Liver (tissue), 9 donors: ENCODE measurements around the gene AP5Z1. TPM values are rescaled to one million over a fixed set of nuclear protein-coding genes. Genes with fewer than 3 reads are reported as not detected.

Source experiments
- DNase-seq: peaks from one replicate; pipeline ENCODE4 v3.0.0-alpha.2; 2017; ENCODE audit warnings: low spot score
- H3K27ac ChIP-seq, 2 donors: one replicate each; pipeline ENCODE4 v1.7.0; 2013; ENCODE audit warnings: inconsistent platforms in 2 of 2, low read length in 2 of 2, control low read depth in 1 of 2, low read depth in 1 of 2, mild to moderate bottlenecking in 1 of 2
- H3K27me3 ChIP-seq, 4 donors: one replicate each; pipeline versions ENCODE4 v1.6.1 to v1.7.0; 2013; ENCODE audit warnings: low read length in 3 of 4, inconsistent platforms in 1 of 4, mild to moderate bottlenecking in 1 of 4, moderate library complexity in 1 of 4; ENCODE audit not compliant: control insufficient read depth in 4 of 4, insufficient read depth in 4 of 4
- H3K36me3 ChIP-seq, 4 donors: one replicate each; pipeline versions ENCODE4 v1.6.1 to v1.7.0; 2013; ENCODE audit warnings: low read length in 3 of 4, mild to moderate bottlenecking in 3 of 4, low read depth in 1 of 4, moderate library complexity in 1 of 4; ENCODE audit not compliant: control insufficient read depth in 4 of 4, insufficient read depth in 3 of 4
- H3K4me1 ChIP-seq, 4 donors: one replicate each; pipeline versions ENCODE4 v1.6.1 to v1.7.0; 2013; ENCODE audit warnings: low read length in 3 of 4, mild to moderate bottlenecking in 3 of 4, moderate library complexity in 1 of 4; ENCODE audit not compliant: control insufficient read depth in 4 of 4, insufficient read depth in 4 of 4
- H3K4me3 ChIP-seq, 3 donors: one replicate each; pipeline versions ENCODE4 v1.6.1 to v1.7.0; 2013; ENCODE audit warnings: low read length in 3 of 3, control low read depth in 1 of 3, low read depth in 1 of 3, mild to moderate bottlenecking in 1 of 3
- H3K9ac ChIP-seq, 2 donors: one replicate each; pipeline ENCODE4 v1.7.0; 2013; ENCODE audit warnings: low read length in 2 of 2, mild to moderate bottlenecking in 2 of 2, moderate library complexity in 2 of 2, control low read depth in 1 of 2, low read depth in 1 of 2
- H3K9me3 ChIP-seq, 4 donors: one replicate each; pipeline versions ENCODE4 v1.6.1 to v1.7.0; 2013; ENCODE audit warnings: low read length in 3 of 4; ENCODE audit not compliant: control insufficient read depth in 4 of 4
- EGR1 ChIP-seq, 2 donors: IDR thresholded peaks; 2 replicates each; pipeline ENCODE4 v1.6.1; 2016 to 2018; ENCODE audit warnings: antibody characterized with exemption in 2 of 2, low read depth in 2 of 2
- FOXA1 ChIP-seq: IDR thresholded peaks from 2 replicates; pipeline ENCODE4 v1.6.1; 2016; ENCODE audit warnings: antibody characterized with exemption
- GABPA ChIP-seq, 2 donors: IDR thresholded peaks in 1 of 2; conservative IDR thresholded peaks in 1 of 2; 2 replicates each; pipeline ENCODE4 v1.6.1; 2016; ENCODE audit warnings: antibody characterized with exemption in 2 of 2, mild to moderate bottlenecking in 1 of 2, moderate library complexity in 1 of 2
- HNF4A ChIP-seq, 2 donors: conservative IDR thresholded peaks; 2 replicates each; pipeline ENCODE4 v1.6.1; 2016; ENCODE audit warnings: antibody characterized with exemption in 2 of 2, mild to moderate bottlenecking in 2 of 2
- HNF4G ChIP-seq: IDR thresholded peaks from 2 replicates; pipeline ENCODE4 v1.6.1; 2016; ENCODE audit warnings: antibody characterized with exemption
- NR2F2 ChIP-seq: IDR thresholded peaks from 2 replicates; pipeline ENCODE4 v1.6.1; 2016; ENCODE audit warnings: antibody characterized with exemption
- RAD21 ChIP-seq, 2 donors: IDR thresholded peaks; 2 replicates each; pipeline ENCODE4 v1.6.1; 2016; ENCODE audit warnings: antibody characterized with exemption in 2 of 2, mild to moderate bottlenecking in 2 of 2
- REST ChIP-seq: IDR thresholded peaks from 2 replicates; pipeline ENCODE4 v1.6.1; 2016; ENCODE audit warnings: antibody characterized with exemption, mild to moderate bottlenecking
- SP1 ChIP-seq: IDR thresholded peaks from 2 replicates; pipeline ENCODE4 v1.6.1; 2018; ENCODE audit warnings: antibody characterized with exemption, mild to moderate bottlenecking
- ZBTB33 ChIP-seq: IDR thresholded peaks from 2 replicates; pipeline ENCODE4 v1.6.1; 2016; ENCODE audit warnings: antibody characterized with exemption
- WGBS: extraction: QIAGEN DNeasy Blood & Tissue Kit; methylation state at CpG from one replicate; pipeline ENCODE4 v1.1.7; 2013; 5-methylcytosine and 5-hydroxymethylcytosine counted together
- polyA plus RNA-seq, 2 donors: library from polyadenylated mRNA; stranded (reverse) in 1 of 2; unstranded in 1 of 2; fragments of 200-250 nt in 1 of 2; fragments of >200 nt in 1 of 2; fragmentation: Nextera tagmentation in 1 of 2; extraction: Ambion mirVana in 1 of 2; gene quantifications; one replicate each; pipeline versions ENCODE4 v1.2.1 to v1.2.3, GENCODE V29; 2013 to 2015
- total RNA-seq, 2 donors: library from RNA; depleted of rRNA; stranded (reverse); fragments of >200 nt; gene quantifications; one replicate each; pipeline ENCODE4 v1.2.3, GENCODE V29; 2014
- donor health status: healthy.
- donor health status: healthy.
- donor health status: healthy.
- donor health status: healthy.
- donor health status: healthy.

Gene AP5Z1
- total and polyA plus RNA-seq, 4 donors = 10.2 to 16.0 (median 14.2) TPM

DNA sequence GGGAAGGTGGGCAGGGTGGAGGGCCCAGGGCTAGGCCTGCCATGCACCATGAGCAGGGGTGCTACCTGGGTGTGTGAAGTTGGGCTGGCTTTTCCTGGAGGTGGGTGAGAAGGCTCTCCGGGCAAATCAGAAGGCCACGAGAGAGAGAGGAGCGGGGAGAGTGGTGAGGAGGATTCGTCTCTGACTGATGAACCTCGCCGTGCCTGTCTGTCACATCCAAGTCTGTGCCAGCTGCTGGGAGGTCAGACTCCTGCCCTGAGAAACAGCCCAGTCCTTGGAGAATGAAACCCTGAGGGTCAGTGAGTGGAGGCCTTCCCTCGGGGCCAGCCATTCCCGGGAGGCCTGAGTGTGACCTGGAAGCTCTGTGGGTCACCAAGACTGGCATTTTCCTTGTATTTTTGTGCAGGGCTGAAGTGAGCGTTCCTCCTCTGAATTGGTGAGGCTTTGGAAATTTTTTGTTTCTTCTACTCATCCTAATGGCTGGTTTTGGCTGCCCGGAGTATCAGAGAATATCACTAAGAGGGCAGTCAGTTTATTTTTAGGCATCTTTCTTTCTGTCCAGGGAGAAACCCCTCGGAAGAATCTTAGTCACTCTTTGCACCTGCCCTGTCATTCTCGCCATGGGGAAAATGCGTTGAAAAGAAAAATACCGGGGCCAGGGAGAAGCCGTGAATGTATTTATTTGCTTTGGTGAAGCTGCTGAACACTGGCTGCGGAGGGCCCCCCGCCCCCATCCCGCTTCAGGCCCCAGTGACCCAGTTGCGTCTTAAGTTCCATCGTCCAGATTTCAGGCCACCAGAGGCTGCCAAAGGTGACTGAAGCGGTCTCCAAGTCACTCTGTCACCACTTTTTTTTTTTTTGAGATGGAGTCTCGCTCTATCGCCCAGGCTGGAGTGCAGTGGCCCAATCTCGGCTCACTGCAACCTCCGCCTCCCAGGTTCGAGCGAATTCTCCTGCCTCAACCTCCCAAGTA is 6.5 kb upstream of the AP5Z1 start:
- 92% methylated on average over 27 of the region's 27 CpGs for WGBS
- no peak overlapping the region for H3K9ac ChIP-seq
- peaks cover 0 to 6% (median 4%) of the 10 kb centered on the region in 4 donors for H3K36me3 ChIP-seq
- no peak overlapping the region for H3K4me3 ChIP-seq
- DNase-seq = no peak
- H3K4me1 ChIP-seq = peaks cover 0 to 7% (median 3%) of the 10 kb centered on the region in 4 donors
- TF ChIP-seq ZBTB33 (no peak), GABPA (IDR thresholded peaks at IDR 0.05 in 1 of 2, conservative IDR thresholded peaks at IDR 0.05 in 1 of 2) (no peak)
- no peak overlapping the region for H3K27ac ChIP-seq
- no peaks in the 10 kb centered on the region for H3K9me3 ChIP-seq
- H3K27me3 ChIP-seq = no peaks in the 10 kb centered on the region

GRCh38 chr7:4769761-4770160 is 5.7 kb upstream of the AP5Z1 start:
- H3K4me3 ChIP-seq = no peak overlapping the region
- H3K27ac ChIP-seq = no peak overlapping the region
- TF ChIP-seq RAD21 (IDR thresholded peaks at IDR 0.05) = no peak
- TF ChIP-seq HNF4G = no peak
- no peak for TF ChIP-seq FOXA1
- no peak for TF ChIP-seq NR2F2
- TF ChIP-seq REST = no peak
- TF ChIP-seq EGR1 (IDR thresholded peaks at IDR 0.05; ENCODE audit: low read depth in 2 of 2) = no peak
- no peak for TF ChIP-seq HNF4A (conservative IDR thresholded peaks at IDR 0.05)
- TF ChIP-seq ZBTB33 = no peak
- no peak for TF ChIP-seq SP1
- H3K36me3 ChIP-seq = peaks cover 0 to 6% (median 1%) of the 10 kb centered on the region in 4 donors
- peaks cover 0 to 16% (median 10%) of the 10 kb centered on the region in 4 donors for H3K4me1 ChIP-seq
- no peaks in the 10 kb centered on the region for H3K9me3 ChIP-seq
- DNase-seq = no peak
- no peaks in the 10 kb centered on the region for H3K27me3 ChIP-seq
- 45% methylated on average over 7 of the region's 7 CpGs for WGBS
- no peak overlapping the region for H3K9ac ChIP-seq
